GM04504 (cell line): ENCODE data around the gene APOL4.
"Not testable (repeated sequence)": the region's sequence is repeated elsewhere in the genome, so short reads cannot be mapped to it uniquely, and the experiment has no call there.

Experiments used
- DNase-seq: peaks from one replicate; pipeline ENCODE4 v3.0.0-alpha.2; 2012; ENCODE audit warnings: low read depth

APOL4 gene

DNA sequence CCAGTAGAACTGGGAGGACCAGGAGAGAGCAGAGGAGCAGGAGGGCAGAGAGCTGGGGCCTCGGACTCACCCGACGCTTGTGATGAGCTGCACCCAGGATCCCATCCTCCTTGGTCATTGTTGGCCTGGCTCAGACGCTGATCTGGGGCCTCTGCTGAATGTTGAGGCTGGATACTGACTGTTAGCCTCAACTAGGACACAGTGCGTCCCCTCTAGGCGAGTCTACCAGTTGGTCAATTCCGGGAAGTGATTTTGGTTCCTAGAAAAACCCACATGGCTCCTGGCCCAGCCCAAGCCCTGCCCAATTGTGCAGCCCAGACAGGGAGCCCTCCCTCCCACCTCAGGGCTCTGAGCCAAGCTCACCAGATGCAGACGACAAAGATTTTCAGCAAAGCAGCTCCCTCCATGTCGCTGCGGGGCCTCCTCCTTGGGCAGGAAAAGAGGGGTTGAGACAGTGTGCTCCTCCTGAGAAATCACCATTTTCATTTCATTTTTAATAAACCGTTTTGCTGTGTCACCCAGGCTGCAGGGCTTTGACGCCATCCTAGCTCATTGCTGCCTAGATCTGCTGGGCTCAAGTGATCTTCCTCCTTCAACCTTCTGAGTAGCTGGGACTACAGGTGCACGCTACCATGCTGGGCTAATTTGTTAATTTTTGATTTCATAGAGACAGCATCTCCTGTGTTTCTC, at the start of gene APOL4:
TSS of gene APOL4 (minus strand) at position 180 of the 690 bp plus-strand sequence. CDS start at position 105, 75 bp downstream.
- DNase-seq: no peak

- not testable (repeated sequence) for DNase-seq
Measured at GRCh38 chr22:36250292-36250960, 48.8 kb upstream of the APOL4 start.

GRCh38 chr22:36249160-36249559, 47.6 kb upstream of the APOL4 start:
- no peak for DNase-seq

DNA sequence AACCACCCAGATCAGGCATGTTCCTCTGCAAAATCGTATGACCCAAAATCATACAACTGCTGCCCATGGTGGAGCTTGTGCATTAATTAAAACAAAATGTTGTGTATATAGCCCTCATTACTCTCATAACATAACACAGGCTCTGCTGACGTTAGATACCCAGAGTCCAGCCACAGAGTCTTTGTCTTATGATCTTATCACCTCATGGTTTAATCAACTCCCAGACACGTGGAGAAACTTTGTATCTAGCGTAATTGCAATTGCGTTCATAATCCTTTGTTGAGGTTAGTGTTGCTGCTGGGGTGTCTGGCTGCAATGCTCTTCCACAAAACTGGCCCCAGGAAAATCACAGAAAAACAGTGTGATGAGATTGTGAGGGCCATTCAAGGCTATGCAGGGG, 46.3 kb upstream of the APOL4 start:
- DNase-seq: no peak

DNA sequence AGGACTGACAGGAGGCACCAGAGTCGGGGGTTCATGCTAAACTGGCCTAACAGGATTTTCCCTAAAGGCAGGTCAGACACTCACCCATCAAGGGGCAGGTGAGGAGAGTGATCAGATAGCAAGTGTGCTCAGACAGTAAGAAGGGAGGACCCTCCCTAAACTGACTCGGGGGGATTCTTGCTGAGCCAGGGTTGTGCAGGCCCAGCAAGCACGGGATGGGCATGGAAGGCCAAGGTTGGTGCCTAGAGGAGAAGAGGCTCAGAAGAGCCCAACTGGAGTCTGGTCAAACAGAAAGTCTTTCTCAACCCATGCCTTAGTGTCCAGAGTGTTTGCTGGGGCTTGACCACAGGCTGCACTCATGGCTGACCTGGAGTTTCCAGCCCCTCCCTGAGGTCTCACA, 45.1 kb upstream of the APOL4 start:
- no peak for DNase-seq

- no peak for DNase-seq
Measured at GRCh38 chr22:36245805-36246356, 44.3 kb upstream of the APOL4 start.

DNA sequence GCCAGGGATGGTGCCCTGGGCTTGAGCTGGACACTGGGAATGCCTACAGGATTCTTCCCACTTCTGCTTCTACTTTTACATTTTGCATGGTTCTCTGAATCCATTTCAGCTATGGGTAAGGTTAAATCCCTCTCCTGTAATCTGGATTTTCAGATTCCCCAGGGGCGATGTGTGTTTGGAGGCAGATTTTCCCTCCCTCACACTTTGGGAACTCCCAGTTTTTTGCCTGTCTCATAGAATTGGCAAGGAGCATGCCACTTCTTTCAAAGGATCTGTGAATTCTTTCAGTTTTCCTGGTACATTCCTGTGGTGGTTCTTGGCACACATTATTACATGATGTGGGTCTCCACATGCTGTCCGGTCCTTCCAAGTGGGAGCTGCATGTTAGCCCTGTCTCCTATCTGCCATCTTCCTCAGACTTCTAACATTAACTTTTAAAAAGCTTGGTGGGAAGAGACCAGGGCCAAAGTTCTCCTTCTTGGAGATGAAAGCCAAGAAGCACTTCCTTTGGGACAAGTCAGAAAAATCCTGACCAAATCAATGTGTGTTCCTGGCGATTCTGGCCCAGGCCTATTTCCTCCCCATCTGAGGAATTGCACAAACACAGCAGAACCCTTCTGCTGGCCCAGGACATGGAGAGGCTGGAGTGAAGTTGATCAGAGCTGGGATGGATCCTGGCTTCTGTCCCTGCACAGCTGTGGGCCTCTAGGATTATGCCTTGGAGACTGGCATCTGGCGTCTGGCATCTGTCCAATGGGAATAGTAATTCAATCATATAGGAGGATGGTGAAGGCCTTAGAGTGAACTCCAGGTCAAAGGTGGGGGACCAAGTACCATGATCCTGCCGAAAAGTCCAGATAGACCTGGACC, 43.1 kb upstream of the APOL4 start:
- DNase-seq: no peak

DNA sequence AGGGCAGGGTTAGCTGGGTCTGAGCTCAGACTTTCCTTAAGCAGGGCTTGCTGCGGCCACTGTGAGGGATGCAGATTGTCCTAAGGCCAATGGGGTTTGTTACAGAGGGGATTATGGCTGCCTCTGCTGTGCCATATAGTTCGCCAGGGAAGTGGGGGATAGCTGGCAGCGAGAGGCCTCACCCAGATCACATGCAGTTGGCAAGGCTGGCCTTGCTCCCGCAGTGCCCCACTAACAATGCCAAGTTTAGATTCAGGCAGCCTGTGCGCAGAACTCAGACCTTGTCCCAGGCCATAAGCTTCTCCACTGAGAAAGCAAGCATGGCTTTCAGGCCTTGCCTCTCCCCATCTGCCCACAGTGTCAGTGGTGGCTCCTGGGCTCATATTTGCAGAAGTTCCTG, 42.4 kb upstream of the APOL4 start:
- no peak for DNase-seq

DNA sequence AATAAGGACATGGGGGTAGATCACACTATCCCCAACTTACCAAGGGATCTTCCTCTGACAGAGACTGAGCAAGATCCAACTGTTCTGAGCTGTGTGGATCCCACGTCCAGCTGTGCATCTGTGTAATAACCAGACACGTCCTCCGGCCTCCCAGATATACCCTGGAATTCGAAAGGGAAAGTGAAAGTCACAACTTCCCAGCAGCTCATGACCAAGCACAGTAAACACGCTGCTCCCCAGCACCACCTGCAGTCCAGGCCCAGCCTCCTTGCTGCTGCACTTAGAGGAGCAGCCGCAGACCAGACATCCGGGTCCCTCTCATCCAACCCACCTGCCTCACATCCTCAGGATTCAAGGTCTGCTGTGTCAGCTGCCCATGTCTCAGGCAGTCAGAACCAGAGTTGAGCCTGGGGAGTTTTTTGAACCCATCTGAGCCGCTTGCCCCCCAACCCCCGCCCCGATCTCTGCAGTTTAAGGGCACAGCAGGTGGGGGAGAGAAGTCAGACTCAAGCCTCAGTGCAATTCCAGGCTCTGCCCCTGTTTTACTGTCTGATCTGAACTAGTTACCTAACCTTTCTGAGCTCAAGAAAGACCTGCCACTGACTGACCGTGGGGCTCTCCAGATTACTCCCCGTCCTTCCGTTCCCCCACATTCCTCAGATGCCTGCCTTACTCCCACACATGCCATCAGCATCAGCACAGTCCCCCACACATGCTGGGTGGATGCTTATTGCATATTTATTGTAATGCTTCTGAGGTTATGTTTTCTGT, 38.0 kb upstream of the APOL4 start, which contains the start of gene APOL2:
TSS of gene APOL2 (minus strand) at position 127 of the 771 bp plus-strand sequence. CDS start 6,365 bp downstream, outside the sequence.
- peak; percentile 89 for DNase-seq

DNA sequence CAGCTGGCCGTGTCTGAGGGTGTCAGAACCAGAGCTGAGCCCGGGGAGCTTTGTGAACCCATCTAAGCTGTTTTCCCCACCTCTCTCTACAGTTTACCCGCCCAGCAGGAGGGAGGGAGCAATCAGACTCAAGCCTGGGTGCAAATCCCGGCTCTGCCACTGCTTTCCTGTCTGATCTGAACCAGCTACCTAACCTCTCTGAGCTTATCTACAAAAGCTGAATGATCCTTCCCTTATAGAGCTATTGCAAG, 37.5 kb upstream of the APOL4 start:
- no peak for DNase-seq

GRCh38 chr22:36238373-36239149, 37.0 kb upstream of the APOL4 start:
- no peak for DNase-seq

DNA sequence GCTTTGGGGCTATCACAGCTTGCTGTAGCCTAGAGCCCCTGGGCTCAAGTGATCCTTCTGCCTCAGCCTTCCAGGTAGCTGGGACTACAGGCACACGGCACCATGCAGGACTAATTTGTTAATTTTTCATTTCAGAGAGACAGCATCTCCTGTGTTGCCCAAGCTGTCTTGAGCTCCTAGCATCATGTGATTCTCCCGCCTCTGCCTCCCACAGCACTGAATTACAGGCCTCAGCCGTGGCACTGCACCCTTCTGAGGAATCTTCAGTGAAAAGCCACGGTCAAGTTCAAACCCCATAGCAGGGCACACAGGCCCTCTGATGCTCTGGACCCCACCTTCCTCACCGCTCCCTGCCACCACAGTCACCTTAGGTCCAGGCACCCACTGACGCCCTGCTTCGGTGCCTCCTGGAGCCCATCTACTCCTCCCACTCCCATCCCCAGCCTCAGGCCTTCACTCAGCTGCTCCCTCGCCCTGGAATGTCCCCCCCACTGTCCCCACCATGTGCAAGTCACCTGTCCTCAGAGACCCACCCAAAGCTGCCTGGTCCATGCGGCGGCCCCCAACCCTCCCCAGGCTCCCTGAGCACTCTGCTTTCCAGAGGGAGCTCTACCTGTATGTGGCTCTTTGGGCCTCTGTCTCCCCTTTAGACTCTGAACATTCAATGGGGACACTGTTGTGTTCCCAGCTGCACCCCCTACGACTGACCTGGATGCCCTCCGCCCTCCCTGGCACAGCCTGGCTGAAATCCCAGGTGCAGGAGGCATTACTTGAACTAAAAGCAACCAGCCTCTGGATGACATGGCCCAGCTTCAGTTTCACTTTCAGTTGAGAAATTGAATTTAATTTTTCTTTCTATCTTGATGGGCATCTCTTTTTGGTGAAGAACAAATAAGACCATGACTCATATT, 36.1 kb upstream of the APOL4 start:
- DNase-seq: no peak

GRCh38 chr22:36236388-36237319, 35.0 kb upstream of the APOL4 start:
- no peak for DNase-seq

DNA sequence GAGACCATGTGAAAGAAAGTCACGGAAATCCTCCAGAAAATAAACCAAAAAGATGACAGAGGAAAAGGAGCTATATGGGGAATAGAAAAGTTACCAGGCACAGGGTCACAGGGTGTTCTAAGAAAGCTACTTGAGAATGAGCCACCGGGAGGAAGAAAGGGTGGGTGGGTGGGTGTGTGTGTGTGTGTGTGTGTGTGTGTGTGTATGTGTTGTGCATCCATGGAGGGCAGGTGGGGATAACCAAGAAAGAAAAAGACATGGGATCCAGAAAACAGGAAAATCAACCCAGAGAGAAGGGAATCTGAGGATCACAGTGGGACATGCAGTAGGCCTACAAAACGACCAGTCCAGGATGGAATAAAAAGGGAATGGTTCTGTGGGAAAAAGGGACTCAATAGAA, 34.0 kb upstream of the APOL4 start:
- DNase-seq: no peak

DNA sequence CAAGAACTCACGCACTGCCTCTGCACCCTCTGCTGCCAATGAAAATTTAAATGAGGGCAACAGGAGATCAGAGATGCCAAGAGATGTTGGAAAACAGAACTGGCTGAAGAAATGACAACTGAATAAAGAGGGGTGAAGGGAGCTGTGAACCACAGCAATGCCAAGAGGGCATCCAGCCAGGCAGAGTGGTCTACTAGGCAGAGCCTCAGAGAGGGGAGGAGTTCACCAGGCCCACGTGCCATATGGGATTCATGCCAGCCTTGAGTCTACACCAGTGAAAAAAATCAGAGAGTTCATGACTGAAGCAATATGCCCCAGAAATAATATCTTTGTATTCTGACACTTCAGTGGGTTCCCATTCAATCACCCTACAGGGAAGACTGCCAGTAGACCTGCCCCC, 33.3 kb upstream of the APOL4 start:
- DNase-seq: no peak

GRCh38 chr22:36234213-36234612, 32.6 kb upstream of the APOL4 start:
- DNase-seq: no peak

DNA sequence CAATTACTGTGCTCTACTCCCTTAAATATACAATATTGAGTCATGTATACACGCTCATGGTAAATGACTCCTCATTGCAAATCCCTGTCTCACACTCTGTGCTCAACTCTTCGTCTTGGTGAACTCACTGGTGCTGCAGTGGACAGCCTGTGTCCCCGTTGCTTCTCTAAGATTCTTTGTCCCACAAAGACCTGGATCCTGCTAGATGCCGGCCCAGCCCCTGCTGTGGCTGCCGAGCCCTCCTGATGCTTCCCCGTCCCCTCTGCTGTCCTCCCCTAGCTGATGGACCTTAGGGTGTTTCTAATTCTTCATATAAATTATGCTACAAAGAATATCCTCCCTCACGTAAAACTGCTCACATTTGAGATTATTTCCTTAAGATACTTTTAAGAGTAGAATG, 32.2 kb upstream of the APOL4 start:
- DNase-seq: no peak

DNA sequence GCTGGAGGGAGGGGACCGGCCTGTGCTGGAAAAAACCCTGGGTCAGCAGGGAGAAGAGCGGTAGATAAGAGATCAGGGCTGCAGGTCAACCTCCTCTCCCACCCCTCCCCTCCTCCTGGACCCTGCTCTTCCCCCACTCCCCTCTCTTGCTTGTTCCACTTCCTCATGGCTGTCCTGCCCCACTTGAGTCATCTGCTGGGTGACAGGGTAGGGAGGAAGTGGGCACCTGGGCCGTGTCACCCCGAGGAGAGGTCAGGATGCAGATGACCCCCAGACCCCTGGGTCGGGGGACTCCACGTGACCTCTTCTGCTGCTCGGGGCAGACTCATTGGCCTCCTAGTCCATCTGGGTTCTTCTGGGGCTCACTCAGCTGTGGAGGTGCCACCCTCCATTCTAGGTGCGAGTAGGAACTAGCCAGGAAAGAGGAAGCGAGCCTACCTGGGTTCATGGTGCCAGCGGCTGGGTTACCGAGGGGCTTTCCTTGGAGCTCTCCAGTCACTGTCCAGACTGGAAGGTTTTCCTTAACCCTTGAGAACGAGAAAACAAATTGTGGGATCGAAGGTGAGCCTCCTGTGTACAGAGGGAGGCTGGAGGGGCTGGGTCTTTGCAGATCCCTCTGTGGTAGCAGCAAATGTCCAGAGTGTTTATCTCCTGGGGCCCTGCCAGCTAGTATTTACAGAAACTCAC, 31.2 kb upstream of the APOL4 start:
- DNase-seq: no peak
